Thyroid gland (tissue), 4 donors: ENCODE results near the gene KRTAP12-4.

Experiments used
- CTCF ChIP-seq, 6 experiments: fragments of 200-600 bp in 3 of 6; fragments of 450-650 bp in 3 of 6; sonication (generic) in 3 of 6; IDR thresholded peaks; one replicate each; pipeline ENCODE4 v1.5.1; 2016 to 2019; ENCODE audit warnings: antibody characterized with exemption in 6 of 6, mild to moderate bottlenecking in 2 of 6, inconsistent platforms in 1 of 6, moderate library complexity in 1 of 6
- POLR2A ChIP-seq, 2 donors: fragments of 450-650 bp; IDR thresholded peaks; one replicate each; pipeline ENCODE4 v1.6.1; 2017; ENCODE audit warnings: antibody characterized with exemption in 2 of 2, mild to moderate bottlenecking in 2 of 2, moderate library complexity in 1 of 2

GRCh38 chr21:44700101-44701022, 45.9 kb upstream of the KRTAP12-4 start:
- no peak for TF ChIP-seq CTCF (IDR thresholded peaks at IDR 0.05)
- no peak for TF ChIP-seq POLR2A (IDR thresholded peaks at IDR 0.05)
